Placental pericyte (primary cell): ENCODE results near the gene ZNF774. TPM values are rescaled to one million over a fixed set of nuclear protein-coding genes. Genes with fewer than 3 reads are reported as not detected.

ENCODE experiments used
- small RNA-seq: library from RNA; depleted of rRNA; stranded (forward); fragments of <200 nt; gene quantifications from one replicate; pipeline ENCODE3, GENCODE V24; 2012; ENCODE audit warnings: low replicate concordance
- total RNA-seq: library from RNA; depleted of rRNA; stranded (reverse); fragments of >200 nt; gene quantifications from 2 replicates; pipeline ENCODE4 v1.2.3, GENCODE V29; 2012

Gene ZNF774
- 0.44 and 1.3 TPM in 2 replicates for total RNA-seq

DNA sequence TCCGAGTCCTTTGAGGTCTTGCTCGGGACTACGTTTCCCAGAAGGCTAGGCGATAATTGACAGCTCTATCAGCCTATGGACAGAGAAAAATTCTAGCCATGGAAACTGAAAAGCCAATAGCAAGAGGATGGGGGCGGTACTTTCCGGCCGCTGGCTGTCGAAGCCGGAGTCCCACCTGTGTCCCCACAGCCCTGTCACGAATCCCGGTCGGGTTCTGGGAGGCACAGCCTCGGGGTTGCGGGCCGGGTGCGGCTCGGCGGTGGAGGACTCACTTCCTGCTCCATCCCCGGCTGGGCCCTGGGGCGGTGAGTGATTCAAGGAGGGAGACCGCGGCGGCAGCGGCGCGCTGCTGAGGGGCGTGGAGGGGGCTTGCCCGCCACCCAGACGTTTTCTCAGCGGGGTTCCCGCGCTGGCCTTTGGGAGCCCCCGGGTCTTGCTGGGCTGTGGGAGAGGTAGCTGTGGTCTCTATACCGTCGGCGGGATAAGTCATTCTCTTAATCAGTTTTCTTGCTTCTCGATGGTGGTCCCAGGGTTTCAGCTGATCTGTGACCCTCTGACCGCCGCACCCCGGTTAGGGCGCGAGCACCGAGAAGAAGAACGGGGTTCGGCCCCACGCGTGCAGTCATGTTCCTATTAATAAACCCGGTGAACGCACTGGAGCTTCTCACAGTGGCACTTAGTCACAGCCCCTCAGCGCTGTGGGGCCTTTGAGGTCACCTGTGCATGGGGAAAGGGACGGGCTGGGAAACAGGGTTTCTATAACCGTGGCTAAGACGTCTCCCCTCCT is at the start of gene ZNF774:
TSS of gene ZNF774 (plus strand) at position 178 of the 787 bp plus-strand sequence. CDS start 2,377 bp downstream, outside the sequence.

DNA sequence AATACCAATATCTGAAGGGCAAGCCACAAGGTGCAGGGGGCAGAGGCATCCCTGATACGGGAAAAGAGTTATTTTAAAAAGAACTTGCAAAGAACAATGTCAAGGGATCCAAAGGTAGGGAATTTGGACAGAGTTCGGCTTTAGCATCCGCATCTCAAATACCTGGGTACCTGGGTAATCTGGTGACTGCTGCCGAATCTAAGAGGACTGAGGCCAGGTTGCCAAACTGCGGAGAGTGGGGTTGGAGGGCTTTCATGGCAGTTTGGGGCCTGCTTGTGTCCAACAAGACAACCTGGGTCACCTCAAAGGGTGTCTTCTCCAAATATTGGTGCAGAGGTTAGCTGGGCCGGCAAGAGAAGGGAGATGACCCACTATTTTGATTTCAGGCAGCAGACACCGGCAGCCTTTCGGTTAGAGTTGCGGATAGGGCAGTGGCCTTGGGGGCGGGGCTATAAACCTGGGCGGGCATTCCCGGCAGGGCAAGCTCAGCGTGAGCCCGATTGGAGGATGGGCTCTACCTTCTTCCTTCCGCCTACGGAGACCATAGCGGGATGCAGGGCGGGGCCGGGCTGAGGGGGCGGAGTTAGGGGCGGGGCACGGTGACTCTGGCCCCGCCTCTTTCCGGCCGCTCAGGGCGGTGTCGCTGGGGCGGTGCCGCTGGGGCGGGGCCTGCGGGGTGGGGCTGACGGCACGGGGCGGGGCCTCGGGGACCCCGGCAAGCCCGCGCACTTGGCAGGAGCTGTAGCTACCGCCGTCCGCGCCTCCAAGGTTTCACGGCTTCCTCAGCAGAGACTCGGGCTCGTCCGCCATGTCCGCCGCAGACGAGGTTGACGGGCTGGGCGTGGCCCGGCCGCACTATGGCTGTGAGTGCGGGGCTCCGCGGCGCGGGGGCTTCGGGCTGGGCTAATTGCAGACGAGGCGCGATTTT is 35.7 kb downstream of the ZNF774 start, which contains the start of gene IQGAP1:
TSS of gene IQGAP1 (plus strand) at position 709 of the 928 bp plus-strand sequence. CDS start at position 809, 100 bp downstream.

Small RNA genes lying within 50 kb of the gene (small RNA-seq; reads per million reads assigned to genes)
- not detected for gene NDUFA3P4

Other genes with a start within 250 kb of the ZNF774 start
- 52.3 and 65.7 TPM in 2 replicates for gene IDH2, start 249.8 kb upstream of the ZNF774 start, total RNA-seq
- 23.9 and 27.2 TPM in 2 replicates for gene SEMA4B, start 151.0 kb upstream of the ZNF774 start, total RNA-seq
- 21.9 and 37.0 TPM in 2 replicates for gene CIB1, start 118.3 kb upstream of the ZNF774 start, total RNA-seq
- 3.3 and 6.3 TPM in 2 replicates for gene GDPGP1, start 118.1 kb upstream of the ZNF774 start, total RNA-seq
- not detected in 2 replicates for gene TTLL13, start 102.7 kb upstream of the ZNF774 start, total RNA-seq
- 61.9 and 80.7 TPM in 2 replicates for gene NGRN, start 86.6 kb upstream of the ZNF774 start, total RNA-seq
- 300 and 381 TPM in 2 replicates for gene IQGAP1, start 36.0 kb downstream of the ZNF774 start, total RNA-seq
- gene CRTC3, start 177.6 kb downstream of the ZNF774 start, total RNA-seq = 15.3 and 18.5 TPM in 2 replicates